Suprapubic skin (tissue), 4 donors: ENCODE measurements around the gene RPS6KA2. TPM values are rescaled to one million over a fixed set of nuclear protein-coding genes. Genes with fewer than 3 reads are reported as not detected.

ENCODE experiments used
- DNase-seq, 2 donors: peaks; one replicate each; pipeline ENCODE4 v3.0.0-alpha.2; 2019; ENCODE audit warnings: low spot score in 2 of 2
- H3K27ac ChIP-seq: fragments of 200-600 bp; sonication (generic); one replicate; pipeline ENCODE4 v1.5.1; 2019
- H3K27me3 ChIP-seq: fragments of 200-600 bp; sonication (generic); one replicate; pipeline ENCODE4 v1.5.1; 2019
- H3K36me3 ChIP-seq: fragments of 200-600 bp; sonication (generic); one replicate; pipeline ENCODE4 v1.5.1; 2019
- H3K4me1 ChIP-seq: fragments of 200-600 bp; sonication (generic); one replicate; pipeline ENCODE4 v1.5.1; 2019
- H3K4me3 ChIP-seq: fragments of 200-600 bp; sonication (generic); one replicate; pipeline ENCODE4 v1.5.1; 2019; ENCODE audit warnings: mild to moderate bottlenecking
- H3K9me3 ChIP-seq: fragments of 200-600 bp; sonication (generic); one replicate; pipeline ENCODE4 v1.5.1; 2019
- CTCF ChIP-seq, 2 donors: fragments of 200-600 bp in 1 of 2; fragments of 450-650 bp in 1 of 2; sonication (generic) in 1 of 2; IDR thresholded peaks; one replicate each; pipeline ENCODE4 v1.5.1; 2016 to 2019; ENCODE audit warnings: antibody characterized with exemption in 2 of 2, mild to moderate bottlenecking in 1 of 2, moderate library complexity in 1 of 2
- EP300 ChIP-seq: sonication (generic); formaldehyde crosslinking; IDR thresholded peaks from one replicate; pipeline ENCODE4 v1.6.1; 2017; ENCODE audit warnings: antibody characterized with exemption
- POLR2A ChIP-seq, 2 donors: fragments of 450-650 bp; IDR thresholded peaks; one replicate each; pipeline ENCODE4 v1.6.1; 2017; ENCODE audit warnings: antibody characterized with exemption in 2 of 2, mild to moderate bottlenecking in 2 of 2, moderate library complexity in 2 of 2
- POLR2AphosphoS5 ChIP-seq, 3 donors: sonication (generic); formaldehyde crosslinking; IDR thresholded peaks; one replicate each; pipeline ENCODE4 v1.6.1; 2017; ENCODE audit warnings: antibody characterized with exemption in 3 of 3
- WGBS: methylation state at CpG from one replicate; pipeline ENCODE4 v1.1.5; 2018; 5-methylcytosine and 5-hydroxymethylcytosine counted together
- total RNA-seq, 4 donors: library from RNA; depleted of rRNA; stranded (reverse); fragments of >200 nt; gene quantifications; one replicate each; pipeline ENCODE4 v1.1.0, GENCODE V29; 2016

RPS6KA2 gene
- total RNA-seq, 4 donors from 2014 or later: 24.2 to 38.5 (median 32.3) TPM

DNA sequence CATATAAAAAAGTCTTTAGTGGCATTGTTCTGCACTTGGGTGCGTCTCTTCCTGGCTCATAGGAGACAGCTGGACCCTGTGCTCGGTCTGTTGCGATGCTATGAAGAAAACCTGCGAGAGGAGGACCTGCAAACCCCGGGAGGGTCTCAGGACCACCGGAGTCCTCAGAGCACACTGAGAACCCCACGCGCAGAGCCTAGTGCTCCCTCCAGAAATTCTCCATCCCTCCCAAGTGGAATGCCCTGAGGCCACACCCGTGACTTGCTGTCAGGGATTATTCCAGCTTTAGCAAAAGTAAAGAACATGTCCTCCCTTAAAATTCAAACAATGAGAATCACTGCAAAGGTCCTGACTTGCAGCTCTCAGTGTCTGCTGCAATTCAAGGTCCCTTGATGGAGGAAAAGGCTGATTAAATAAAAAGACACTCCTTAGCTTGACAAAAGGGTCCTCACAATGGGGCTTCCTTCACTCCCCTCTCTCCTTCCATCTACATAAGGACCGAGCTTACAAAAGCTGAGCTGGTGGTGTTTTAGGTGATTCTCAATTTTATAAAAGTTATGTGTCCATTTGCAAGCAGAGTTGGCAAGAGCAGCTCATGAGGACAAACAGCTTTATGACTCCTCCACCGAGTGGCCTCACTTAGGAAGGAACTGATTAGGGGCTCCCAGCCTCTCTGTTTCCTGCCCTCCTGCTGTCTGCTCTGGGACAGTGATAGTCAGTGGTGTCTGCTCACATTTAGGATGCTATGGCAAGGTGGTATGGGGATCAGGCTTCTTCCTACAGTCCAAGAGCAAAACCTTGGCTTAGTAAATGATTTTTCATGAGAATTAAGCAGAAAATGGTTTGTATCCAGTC, 137.5 kb downstream of the RPS6KA2 start:
- DNase-seq: no peak
- H3K27ac ChIP-seq: no peak overlapping the region
- H3K27me3 ChIP-seq: no peaks in the 10 kb centered on the region
- 94% methylated on average over 11 of the region's 11 CpGs for WGBS
- H3K4me1 ChIP-seq: no peaks in the 10 kb centered on the region
- H3K4me3 ChIP-seq: no peak overlapping the region
- peaks cover 16% of the 10 kb centered on the region for H3K36me3 ChIP-seq
- TF ChIP-seq POLR2A (IDR thresholded peaks at IDR 0.05) (no peak), EP300 (no peak)
- no peaks in the 10 kb centered on the region for H3K9me3 ChIP-seq

DNA sequence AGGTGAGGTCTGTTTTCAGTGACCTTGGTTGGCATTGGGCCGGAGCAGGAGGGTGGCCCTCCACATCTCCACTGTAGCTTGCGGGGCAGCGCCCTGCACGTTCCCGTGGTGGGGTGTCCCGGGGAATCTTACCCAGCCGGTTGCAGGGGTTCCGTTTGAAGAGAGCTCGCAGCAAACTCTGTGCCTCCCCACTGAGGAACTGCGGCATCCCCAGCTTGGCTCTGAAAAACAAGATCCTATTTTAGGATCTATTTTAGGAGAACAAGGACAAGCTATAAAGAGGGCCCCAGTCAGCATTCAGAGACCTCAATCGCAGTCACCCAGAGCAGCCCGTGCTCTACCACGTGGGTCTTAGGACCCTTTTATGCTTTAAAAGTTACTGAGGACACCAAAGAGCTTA, 138.3 kb downstream of the RPS6KA2 start:
- WGBS: 95% methylated on average over 13 of the region's 13 CpGs
- Histone ChIP-seq H3K9me3 (no peaks in the 10 kb centered on the region), H3K27ac (peak overlapping the region; percentile 6), H3K36me3 (peaks cover 16% of the 10 kb centered on the region), H3K4me1 (no peaks in the 10 kb centered on the region), H3K4me3 (no peak overlapping the region), H3K27me3 (no peaks in the 10 kb centered on the region)
- no peak for DNase-seq
- TF ChIP-seq CTCF (IDR thresholded peaks at IDR 0.05) (no peak), POLR2AphosphoS5 (IDR thresholded peaks at IDR 0.05) (no peak), POLR2A (IDR thresholded peaks at IDR 0.05) (no peak), EP300 (no peak)

DNA sequence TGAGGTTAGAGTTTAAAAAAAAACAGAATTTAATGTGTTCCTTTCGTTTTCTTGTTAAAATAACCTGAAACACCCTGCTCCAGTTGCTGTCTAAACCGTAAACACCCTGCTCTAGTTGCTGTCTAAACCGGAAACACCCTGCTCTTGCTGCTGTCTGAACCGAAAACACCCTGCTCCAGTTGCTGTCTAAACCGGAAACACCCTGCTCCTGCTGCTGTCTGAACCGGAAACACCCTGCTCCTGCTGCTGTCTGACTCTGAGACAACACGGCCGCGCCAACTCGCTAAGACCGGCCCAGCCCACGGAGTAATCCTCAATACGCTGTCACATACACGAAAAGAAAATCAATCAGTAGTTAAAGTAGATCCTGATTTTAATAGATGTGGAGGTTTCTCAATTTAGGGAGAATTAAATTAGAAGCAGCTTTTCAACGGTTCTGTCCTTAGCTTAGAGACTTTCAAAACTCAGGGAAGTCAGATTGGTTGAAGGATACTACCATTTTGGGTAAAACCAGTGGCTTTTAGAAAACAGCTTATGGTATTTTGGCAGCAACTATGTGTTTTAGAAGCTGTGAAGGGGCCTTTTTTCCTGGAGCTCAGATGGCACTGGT, 138.9 kb downstream of the RPS6KA2 start:
- no peak overlapping the region for H3K4me3 ChIP-seq
- DNase-seq: peak in 1 of 2 donors; percentile 81
- TF ChIP-seq EP300 (no peak), POLR2A (IDR thresholded peaks at IDR 0.05) (no peak), CTCF (IDR thresholded peaks at IDR 0.05) (no peak), POLR2AphosphoS5 (IDR thresholded peaks at IDR 0.05) (no peak)
- WGBS: 50% methylated on average over 15 of the region's 15 CpGs
- no peaks in the 10 kb centered on the region for H3K4me1 ChIP-seq
- H3K27me3 ChIP-seq: no peaks in the 10 kb centered on the region
- H3K27ac ChIP-seq: peak overlapping the region; percentile 6
- H3K9me3 ChIP-seq: no peaks in the 10 kb centered on the region
- H3K36me3 ChIP-seq: peaks cover 17% of the 10 kb centered on the region

- Histone ChIP-seq H3K9me3 (no peaks in the 10 kb centered on the region), H3K36me3 (peaks cover 27% of the 10 kb centered on the region), H3K4me1 (no peaks in the 10 kb centered on the region), H3K27ac (no peak overlapping the region), H3K4me3 (no peak overlapping the region), H3K27me3 (no peaks in the 10 kb centered on the region)
- no peak for DNase-seq
- TF ChIP-seq POLR2A (IDR thresholded peaks at IDR 0.05) (no peak), EP300 (no peak), CTCF (IDR thresholded peaks at IDR 0.05) (no peak), POLR2AphosphoS5 (IDR thresholded peaks at IDR 0.05) (no peak)
- WGBS: 90% methylated on average over 11 of the region's 11 CpGs
Measured at GRCh38 chr6:166487148-166487547, 139.9 kb downstream of the RPS6KA2 start.

DNA sequence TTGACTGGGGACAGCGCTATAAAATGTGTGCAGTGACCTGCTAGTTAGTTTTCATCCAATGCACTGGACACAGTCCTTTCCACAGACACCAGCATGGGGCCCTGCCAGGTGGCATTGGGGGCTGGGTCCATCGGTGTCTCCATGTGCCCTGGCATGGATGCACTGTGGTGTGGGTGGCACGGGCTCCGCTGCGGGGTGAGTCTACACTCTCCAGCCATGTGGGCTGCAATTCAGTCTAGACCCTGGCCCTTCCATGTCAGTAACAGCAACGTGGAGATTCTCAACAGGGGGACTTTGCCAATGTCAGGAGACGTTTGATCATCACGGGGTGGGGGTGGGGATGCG, 140.5 kb downstream of the RPS6KA2 start:
- peaks cover 32% of the 10 kb centered on the region for H3K36me3 ChIP-seq
- WGBS: 89% methylated on average over 5 of the region's 9 CpGs
- H3K4me1 ChIP-seq: no peaks in the 10 kb centered on the region
- no peaks in the 10 kb centered on the region for H3K9me3 ChIP-seq
- no peak overlapping the region for H3K27ac ChIP-seq
- no peaks in the 10 kb centered on the region for H3K27me3 ChIP-seq
- H3K4me3 ChIP-seq: no peak overlapping the region
- TF ChIP-seq EP300 (no peak), CTCF (IDR thresholded peaks at IDR 0.05) (no peak), POLR2A (IDR thresholded peaks at IDR 0.05) (no peak), POLR2AphosphoS5 (IDR thresholded peaks at IDR 0.05) (no peak)
- DNase-seq: no peak
